ENCODE data around the gene SLC17A1.

- TF ChIP-seq POLR2A (IDR thresholded peaks at IDR 0.05) (no peak), CTCF (IDR thresholded peaks at IDR 0.05) (no peak)
Measured at GRCh38 chr6:25816252-25816651, 15.6 kb downstream of the SLC17A1 start.

All from right lobe of liver (tissue), 4 donors.